Astrocyte (in vitro differentiated cells and primary cell): Measurements from ENCODE around the gene RYR2.

Experiments
- CTCF ChIP-seq: IDR thresholded peaks from 2 replicates; pipeline ENCODE4 v1.5.1; 2011; ENCODE audit warnings: low read depth, mild to moderate bottlenecking, inconsistent platforms, low read length, moderate library complexity; ENCODE audit not compliant: insufficient read depth
- EZH2 ChIP-seq: IDR thresholded peaks from 2 replicates; pipeline ENCODE4 v1.6.1; 2012; ENCODE audit warnings: mild to moderate bottlenecking, low read length, inconsistent platforms; ENCODE audit not compliant: insufficient read depth

GRCh38 chr1:237112663-237113062 is 70.7 kb downstream of the RYR2 start:
- TF ChIP-seq CTCF (no peak), EZH2 (no peak)
